SW 1271 (cell line): Measurements from ENCODE around the gene RAD51B.

ENCODE experiments used
- DNase-seq, 2 experiments: peaks; one replicate each; lab custom pipeline; 2025; lab: John Stamatoyannopoulos, UW

RAD51B gene

GRCh38 chr14:68576031-68576430 lies 756.5 kb downstream of the RAD51B start:
- no peak for DNase-seq

GRCh38 chr14:68576496-68577244 lies 757.1 kb downstream of the RAD51B start:
- peak; percentile 19 to 79 for DNase-seq

- peak; percentile 71 to 92 for DNase-seq
These were observed 758.4 kb downstream of the RAD51B start for GRCh38 chr14:68577802-68578541.

- no peak for DNase-seq
These were observed 759.0 kb downstream of the RAD51B start for GRCh38 chr14:68578597-68578996.

GRCh38 chr14:68580096-68580645 lies 760.6 kb downstream of the RAD51B start:
- no peak for DNase-seq

- DNase-seq: no peak
These were observed 761.1 kb downstream of the RAD51B start for GRCh38 chr14:68580671-68581070.

- no peak for DNase-seq
These were observed 764.1 kb downstream of the RAD51B start for GRCh38 chr14:68583548-68584280.

GRCh38 chr14:68584786-68585185 lies 765.2 kb downstream of the RAD51B start:
- DNase-seq: no peak

GRCh38 chr14:68585690-68586089 lies 766.1 kb downstream of the RAD51B start:
- no peak for DNase-seq

GRCh38 chr14:68586896-68587751 lies 767.5 kb downstream of the RAD51B start:
- DNase-seq: no peak

- DNase-seq: no peak
These were observed 768.4 kb downstream of the RAD51B start for GRCh38 chr14:68587931-68588330.

- DNase-seq: no peak
These were observed 770.0 kb downstream of the RAD51B start for GRCh38 chr14:68589447-68590200.

GRCh38 chr14:68590201-68590522 lies 770.6 kb downstream of the RAD51B start:
- DNase-seq: no peak

- no peak for DNase-seq
These were observed 772.2 kb downstream of the RAD51B start for GRCh38 chr14:68591786-68592185.

- no peak for DNase-seq
These were observed 773.5 kb downstream of the RAD51B start for GRCh38 chr14:68592948-68593556.

- DNase-seq: no peak
These were observed 774.4 kb downstream of the RAD51B start for GRCh38 chr14:68593806-68594536.

- no peak for DNase-seq
These were observed 775.3 kb downstream of the RAD51B start for GRCh38 chr14:68594737-68595380.

- DNase-seq: no peak
These were observed 776.6 kb downstream of the RAD51B start for GRCh38 chr14:68596211-68596610.

GRCh38 chr14:68596701-68597100 lies 777.1 kb downstream of the RAD51B start:
- no peak for DNase-seq
